ENCODE data around the gene ASPA. TPM values are rescaled to one million over a fixed set of nuclear protein-coding genes. Genes with fewer than 3 reads are reported as not detected.

Gene ASPA
- total RNA-seq, 4 donors from 2014 or later: 1.00 to 5.2 (median 2.9) TPM

GRCh38 chr17:3545151-3545550 is 69.4 kb downstream of the ASPA start:
- DNase-seq: no peak
- in situ Hi-C loops (cut with MboI; ENCODE audit: low pct_ligation_motif_present in 1 of 4, low pct_unique_long_range_greater_than_20kb in 1 of 4, low sequenced_read_pairs in 3 of 4): no loop called here
- intact Hi-C loops (cut with DNase I; ENCODE audit: low total_unique reads): no loop called here
- H3K27me3 ChIP-seq: no peaks in the 10 kb centered on the region
- 80 to 81% methylated on average over 2 to 9 of the region's 9 CpGs for WGBS, 2 donors (ENCODE audit: low coverage in 1 of 2)
- no peaks in the 10 kb centered on the region for H3K4me1 ChIP-seq
- H3K27ac ChIP-seq: no peak overlapping the region
- H3K9me3 ChIP-seq: no peaks in the 10 kb centered on the region
- TF ChIP-seq CTCF (IDR thresholded peaks at IDR 0.05) (no peak), POLR2AphosphoS5 (IDR thresholded peaks at IDR 0.05) (no peak), POLR2A (IDR thresholded peaks at IDR 0.05) (no peak), EP300 (IDR thresholded peaks at IDR 0.05; ENCODE audit: low read depth) (no peak)
- H3K4me3 ChIP-seq: no peak overlapping the region
- H3K36me3 ChIP-seq: no peaks in the 10 kb centered on the region

- intact Hi-C loops (cut with DNase I; ENCODE audit: low total_unique reads) (no loop called here), in situ Hi-C loops (cut with MboI; ENCODE audit: low pct_ligation_motif_present in 1 of 4, low pct_unique_long_range_greater_than_20kb in 1 of 4, low sequenced_read_pairs in 3 of 4) (no loop called here)
- Histone ChIP-seq H3K4me3 (no peak overlapping the region), H3K9me3 (no peaks in the 10 kb centered on the region), H3K27me3 (no peaks in the 10 kb centered on the region), H3K4me1 (peaks cover 0 to 5% (median 1%) of the 10 kb centered on the region in 4 donors), H3K36me3 (no peaks in the 10 kb centered on the region), H3K27ac (no peak overlapping the region)
- peak; percentile 29 for DNase-seq
- TF ChIP-seq CTCF (IDR thresholded peaks at IDR 0.05): no peak
- WGBS, 2 donors (ENCODE audit: low coverage in 1 of 2): 96% methylated on average over 5 of the region's 5 CpGs; no CpG with 5 or more reads in 1 of the 2 donors
Observed at GRCh38 chr17:3546521-3546920, 70.7 kb downstream of the ASPA start.

GRCh38 chr17:3546997-3547396 is 71.2 kb downstream of the ASPA start:
- in situ Hi-C loops (cut with MboI; ENCODE audit: low pct_ligation_motif_present in 1 of 4, low pct_unique_long_range_greater_than_20kb in 1 of 4, low sequenced_read_pairs in 3 of 4): no loop called here
- 98% methylated on average over 8 of the region's 8 CpGs; no CpG with 5 or more reads in 1 of the 2 donors for WGBS, 2 donors (ENCODE audit: low coverage in 1 of 2)

GRCh38 chr17:3547628-3548027 is 71.8 kb downstream of the ASPA start:
- no peaks in the 10 kb centered on the region for H3K9me3 ChIP-seq
- WGBS, 2 donors (ENCODE audit: low coverage in 1 of 2): 73 to 85% methylated on average over 3 to 11 of the region's 11 CpGs
- H3K36me3 ChIP-seq: no peaks in the 10 kb centered on the region
- peaks cover 0 to 5% (median 2%) of the 10 kb centered on the region in 4 donors for H3K4me1 ChIP-seq
- H3K4me3 ChIP-seq: no peak overlapping the region
- TF ChIP-seq EP300 (IDR thresholded peaks at IDR 0.05; ENCODE audit: low read depth) (no peak), POLR2A (IDR thresholded peaks at IDR 0.05) (no peak), POLR2AphosphoS5 (IDR thresholded peaks at IDR 0.05) (no peak), CTCF (IDR thresholded peaks at IDR 0.05) (no peak)
- H3K27ac ChIP-seq: no peak overlapping the region
- intact Hi-C loops (cut with DNase I; ENCODE audit: low total_unique reads) (no loop called here), in situ Hi-C loops (cut with MboI; ENCODE audit: low pct_ligation_motif_present in 1 of 4, low pct_unique_long_range_greater_than_20kb in 1 of 4, low sequenced_read_pairs in 3 of 4) (no loop called here)
- no peak for DNase-seq
- no peaks in the 10 kb centered on the region for H3K27me3 ChIP-seq

More at GRCh38 chr17:3546997-3547396, 71.2 kb downstream of the ASPA start:
- Histone ChIP-seq H3K4me3 (no peak overlapping the region), H3K36me3 (no peaks in the 10 kb centered on the region), H3K27ac (no peak overlapping the region), H3K4me1 (peaks cover 0 to 5% (median 2%) of the 10 kb centered on the region in 4 donors), H3K9me3 (no peaks in the 10 kb centered on the region), H3K27me3 (no peaks in the 10 kb centered on the region)
- intact Hi-C loops (cut with DNase I; ENCODE audit: low total_unique reads): no loop called here
- TF ChIP-seq CTCF (IDR thresholded peaks at IDR 0.05) (no peak), POLR2AphosphoS5 (IDR thresholded peaks at IDR 0.05) (no peak), EP300 (IDR thresholded peaks at IDR 0.05; ENCODE audit: low read depth) (no peak), POLR2A (IDR thresholded peaks at IDR 0.05) (no peak)
- DNase-seq: no peak
